Measurements from ENCODE around the gene MATN4.
A peak's percentile ranks its signal among the peaks of the same experiment; 100 is the strongest.

The MATN4 gene

GRCh38 chr20:45340236-45340847 lies 32.2 kb upstream of the MATN4 start:
- no peak for DNase-seq

- no peak for DNase-seq
Observed at GRCh38 chr20:45339799-45340198, 31.7 kb upstream of the MATN4 start.

- no peak for DNase-seq
Observed at GRCh38 chr20:45339084-45339483, 31.0 kb upstream of the MATN4 start.

GRCh38 chr20:45338121-45339030 lies 30.3 kb upstream of the MATN4 start:
- DNase-seq: no peak

GRCh38 chr20:45337367-45338120 lies 29.4 kb upstream of the MATN4 start:
- no peak for DNase-seq

- no peak for DNase-seq
Observed at GRCh38 chr20:45336530-45337366, 28.6 kb upstream of the MATN4 start.

GRCh38 chr20:45330476-45330875 lies 22.4 kb upstream of the MATN4 start:
- DNase-seq: no peak

- DNase-seq: no peak
Observed at GRCh38 chr20:45329497-45330319, 21.6 kb upstream of the MATN4 start.

GRCh38 chr20:45328451-45328850 lies 20.4 kb upstream of the MATN4 start:
- DNase-seq: no peak

- no peak for DNase-seq
Observed at GRCh38 chr20:45325371-45325770, 17.3 kb upstream of the MATN4 start.

GRCh38 chr20:45323731-45324130 lies 15.6 kb upstream of the MATN4 start:
- no peak for DNase-seq

- DNase-seq: peak; percentile 12
Observed at GRCh38 chr20:45322952-45323383, 14.9 kb upstream of the MATN4 start.

- DNase-seq: peak; percentile 10
Observed at GRCh38 chr20:45320948-45321595, 13.0 kb upstream of the MATN4 start.

- DNase-seq: no peak
Observed at GRCh38 chr20:45318948-45319347, 10.8 kb upstream of the MATN4 start.

- DNase-seq: no peak
Observed at GRCh38 chr20:45318386-45318939, 10.4 kb upstream of the MATN4 start.

GRCh38 chr20:45317826-45318225 lies 9.7 kb upstream of the MATN4 start:
- no peak for DNase-seq

- no peak for DNase-seq
Observed at GRCh38 chr20:45316150-45317080, 8.3 kb upstream of the MATN4 start.

GRCh38 chr20:45315672-45316071 lies 7.6 kb upstream of the MATN4 start:
- DNase-seq: no peak

GRCh38 chr20:45313943-45314342 lies 5.8 kb upstream of the MATN4 start:
- DNase-seq: no peak
